ENCODE measurements around the gene PEX10. TPM values are rescaled to one million over a fixed set of nuclear protein-coding genes. Genes with fewer than 3 reads are reported as not detected.
A peak's percentile ranks its signal among the peaks of the same experiment; 100 is the strongest.

Gene PEX10
- total RNA-seq, 1 donor from 2014 or later, result 14.6 TPM

DNA sequence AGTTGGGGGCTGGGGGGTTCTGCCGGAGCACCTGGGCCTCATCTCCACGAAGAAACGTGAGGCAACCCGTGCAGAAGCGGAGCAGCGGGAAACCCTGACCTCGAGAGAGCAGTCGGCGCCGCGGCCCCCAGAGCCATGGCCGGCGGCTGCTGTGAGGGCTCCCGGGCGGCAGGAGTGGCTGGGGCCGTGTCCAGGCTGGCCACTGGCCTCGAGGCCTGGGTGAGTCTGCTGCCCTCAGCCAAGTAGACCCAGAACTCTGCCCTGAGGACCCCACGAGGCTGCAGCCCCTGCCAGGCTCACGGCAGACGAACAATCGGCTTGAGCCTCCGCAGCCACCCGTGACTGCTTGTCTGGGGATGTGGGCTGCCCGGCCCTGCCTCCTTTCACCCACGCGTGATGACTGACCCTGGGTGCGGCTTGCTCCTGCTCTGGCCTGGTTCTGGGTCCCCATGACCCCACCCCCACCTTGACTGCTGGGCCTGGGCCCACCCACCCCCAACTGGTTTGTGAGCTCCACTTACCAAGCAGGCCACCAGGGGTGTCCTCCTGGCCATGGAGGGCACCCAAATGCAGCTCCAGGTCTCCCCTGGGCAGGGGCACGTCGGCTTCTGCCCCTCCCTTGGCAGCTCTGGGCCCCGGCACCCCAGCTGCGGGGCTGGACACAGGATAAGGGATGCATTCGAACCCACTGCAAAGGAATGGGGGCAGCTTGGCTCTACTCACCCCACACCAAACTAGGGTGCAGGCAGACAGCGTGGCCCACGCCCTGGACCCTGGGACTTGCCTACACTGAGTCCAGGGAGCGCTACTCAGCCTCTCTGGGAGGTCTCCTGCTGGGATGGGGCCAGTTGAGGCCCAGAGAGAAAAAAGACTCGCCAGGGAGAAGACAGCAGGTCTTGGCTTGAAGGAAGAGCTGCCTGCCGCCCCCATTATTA is 55.2 kb downstream of the PEX10 start:
- TF ChIP-seq CTCF (IDR thresholded peaks at IDR 0.05), result no peak
- H3K27ac ChIP-seq, result no peak overlapping the region
- DNase-seq (no peak), ATAC-seq (no peak)
- intact Hi-C loops (cut with DNase I), result no loop called here
- no peaks in the 10 kb centered on the region for H3K9me3 ChIP-seq
- no peaks in the 10 kb centered on the region for H3K4me1 ChIP-seq
- H3K36me3 ChIP-seq, result no peaks in the 10 kb centered on the region
- no peaks in the 10 kb centered on the region for H3K27me3 ChIP-seq
- H3K4me3 ChIP-seq, result no peak overlapping the region

- TF ChIP-seq CTCF (IDR thresholded peaks at IDR 0.05), result no peak
- H3K36me3 ChIP-seq, result no peaks in the 10 kb centered on the region
- no peak for ATAC-seq
- no peak overlapping the region for H3K4me3 ChIP-seq
- intact Hi-C loops (cut with DNase I), result no loop called here
- H3K4me1 ChIP-seq, result no peaks in the 10 kb centered on the region
- H3K27ac ChIP-seq, result no peak overlapping the region
- H3K9me3 ChIP-seq, result no peaks in the 10 kb centered on the region
- DNase-seq, result no peak
- H3K27me3 ChIP-seq, result no peaks in the 10 kb centered on the region
Observed at GRCh38 chr1:2356401-2356800, 56.0 kb downstream of the PEX10 start.

DNA sequence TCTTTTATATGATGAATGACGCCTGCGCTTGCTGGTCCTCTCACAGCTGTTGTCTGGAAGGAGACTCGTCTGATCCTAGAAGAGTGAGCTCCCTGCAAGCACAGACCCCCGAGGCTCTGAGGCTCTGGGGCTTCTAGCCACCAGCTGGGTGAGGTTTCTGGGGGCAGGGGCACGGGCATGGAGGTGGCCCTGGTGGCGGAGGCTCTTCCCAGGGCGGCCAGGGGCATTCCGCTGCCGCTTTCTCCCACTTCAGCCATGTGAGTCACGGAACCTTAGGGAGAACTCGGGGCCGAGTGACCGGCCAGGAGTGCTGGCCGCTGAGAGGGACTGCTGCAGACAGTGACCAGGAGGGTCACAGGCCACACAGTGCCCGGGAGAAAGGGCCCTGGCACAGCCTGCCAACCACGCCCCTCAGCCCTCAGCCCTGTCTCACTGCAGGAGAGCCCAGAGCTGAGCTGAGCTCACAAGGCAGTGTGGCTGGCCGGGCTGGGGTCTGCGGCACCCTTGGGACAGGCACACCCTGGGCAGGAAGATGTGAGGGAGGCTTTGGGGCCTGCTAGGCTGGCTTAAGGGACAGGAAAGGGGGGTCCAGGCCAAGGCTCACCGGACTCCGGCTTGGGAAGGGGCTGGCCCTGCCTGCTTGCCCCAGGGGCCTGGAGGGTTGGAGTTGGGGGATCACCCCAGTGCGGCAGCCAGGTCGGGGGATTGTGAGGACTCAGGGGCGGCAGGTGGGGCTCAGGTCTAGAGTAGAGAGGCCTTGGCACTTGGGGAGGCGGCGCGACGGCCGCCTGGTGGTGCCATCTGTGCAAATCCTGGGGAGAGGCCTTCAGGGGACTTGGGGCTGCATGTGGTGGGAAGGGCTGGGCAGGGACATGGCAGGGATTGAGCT is 56.7 kb downstream of the PEX10 start:
- Histone ChIP-seq H3K27ac (no peak overlapping the region), H3K4me1 (no peaks in the 10 kb centered on the region), H3K9me3 (no peaks in the 10 kb centered on the region), H3K36me3 (no peaks in the 10 kb centered on the region), H3K27me3 (no peaks in the 10 kb centered on the region), H3K4me3 (no peak overlapping the region)
- ATAC-seq (no peak), DNase-seq (no peak)
- no peak for TF ChIP-seq CTCF (IDR thresholded peaks at IDR 0.05)
- intact Hi-C loops (cut with DNase I), result no loop called here

DNA sequence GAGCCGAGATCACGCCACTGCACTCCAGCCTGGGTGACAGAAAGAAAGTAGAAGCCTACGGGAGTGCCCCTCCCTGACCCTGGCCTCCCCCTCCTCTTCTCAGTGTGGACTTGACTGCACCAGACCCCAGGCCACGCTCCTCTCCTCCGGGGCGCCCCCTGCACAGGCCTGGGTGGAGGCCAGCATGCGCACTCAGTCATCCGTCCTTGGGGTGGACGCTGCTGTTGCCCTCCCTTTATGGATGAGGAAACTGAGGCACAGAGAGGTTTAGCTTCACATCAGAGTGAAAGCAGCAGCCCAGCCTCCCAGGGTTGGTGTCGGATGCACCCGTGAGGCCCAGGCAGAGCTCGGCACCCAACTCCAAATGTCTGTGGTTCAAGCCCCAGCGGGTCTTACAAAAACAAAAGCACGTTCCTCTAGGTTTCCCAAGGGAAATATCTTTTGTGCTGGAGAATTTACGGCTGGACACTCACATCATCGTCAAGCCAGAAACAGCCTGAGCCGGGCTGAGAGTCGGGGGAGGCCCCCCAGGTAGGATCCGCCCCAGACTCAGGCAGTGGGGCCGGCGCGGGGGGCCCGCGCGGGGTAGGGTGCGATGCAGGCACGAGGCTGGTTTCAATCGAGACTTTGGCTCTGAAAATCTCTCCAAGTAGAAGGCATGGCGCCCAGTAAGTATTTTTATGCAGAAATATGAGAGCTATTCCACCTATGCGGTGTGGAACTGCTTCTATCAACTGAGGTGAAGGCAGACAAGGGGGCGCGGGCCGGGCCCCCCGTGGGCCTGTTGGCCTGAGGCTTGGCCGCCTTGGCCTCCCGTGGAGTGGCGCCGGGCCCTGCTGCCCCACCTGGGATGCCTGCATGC is 57.6 kb downstream of the PEX10 start:
- DNase-seq, result peak; percentile 37
- intact Hi-C loops (cut with DNase I), result no loop called here

More for the DNA sequence above, 57.6 kb downstream of the PEX10 start:
- Histone ChIP-seq H3K4me3 (no peak overlapping the region), H3K27me3 (no peaks in the 10 kb centered on the region), H3K36me3 (no peaks in the 10 kb centered on the region), H3K27ac (no peak overlapping the region), H3K9me3 (no peaks in the 10 kb centered on the region), H3K4me1 (no peaks in the 10 kb centered on the region)
- TF ChIP-seq CTCF (IDR thresholded peaks at IDR 0.05), result no peak
- ATAC-seq, result no peak

Other genes starting within 250 kb of the PEX10 start
- 55.3 TPM for gene FAAP20, start 217.8 kb downstream of the PEX10 start, total RNA-seq
- 89.6 TPM for gene SKI, start 184.2 kb downstream of the PEX10 start, total RNA-seq
- gene MORN1, start 21.0 kb downstream of the PEX10 start, total RNA-seq, result 9.0 TPM
- gene RER1, start 20.7 kb downstream of the PEX10 start, total RNA-seq, result 118 TPM
- gene PLCH2, start 63.7 kb upstream of the PEX10 start, total RNA-seq, result 2.4 TPM
- 36.4 TPM for gene PANK4, start 114.0 kb upstream of the PEX10 start, total RNA-seq
- 1.5 TPM for gene HES5, start 117.7 kb upstream of the PEX10 start, total RNA-seq
- gene TNFRSF14, start 143.8 kb upstream of the PEX10 start, total RNA-seq, result 133 TPM
- 25.9 TPM for gene PRXL2B, start 174.2 kb upstream of the PEX10 start, total RNA-seq
- 3.2 TPM for gene MMEL1, start 220.5 kb upstream of the PEX10 start, total RNA-seq

All from upper lobe of right lung (tissue), 1 donor.